ENCODE results near the gene HERC3. TPM values are rescaled to one million over a fixed set of nuclear protein-coding genes. Genes with fewer than 3 reads are reported as not detected.

Gene HERC3
- total RNA-seq, 1 experiment from 2014 or later = 16.9 TPM

DNA sequence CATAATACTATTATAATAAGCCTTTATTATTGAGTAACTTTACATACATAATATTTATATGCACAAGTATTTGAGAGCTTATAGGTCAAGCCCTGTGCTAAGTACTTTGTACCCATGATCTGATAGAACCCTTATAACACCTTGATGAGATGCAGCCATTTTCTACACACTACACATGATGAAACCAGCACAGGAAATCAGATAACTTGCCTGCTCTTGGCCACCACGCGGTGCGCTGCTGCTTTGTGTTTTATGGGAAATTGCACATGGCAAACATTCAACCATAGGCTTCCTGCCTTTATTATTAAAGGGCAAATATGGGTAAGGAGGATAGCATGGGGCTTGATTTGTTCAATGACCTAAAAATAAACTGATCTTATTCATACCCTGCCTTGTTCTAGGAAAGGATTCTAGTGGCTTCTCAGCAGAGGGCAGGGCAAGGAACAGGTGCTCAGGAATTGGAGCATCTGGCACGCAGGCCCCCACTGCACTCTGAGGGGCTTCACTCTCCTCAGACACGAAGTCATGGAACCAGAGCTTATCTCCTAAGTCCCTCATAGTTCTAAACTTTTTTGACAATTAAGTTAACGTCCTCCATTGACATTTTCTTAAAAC, 137.0 kb downstream of the HERC3 start:
- no peaks in the 10 kb centered on the region for H4K20me1 ChIP-seq (ENCODE audit: insufficient read depth)
- CTCF ChIA-PET = no interaction called here
- TF ChIP-seq, protein P1, sequence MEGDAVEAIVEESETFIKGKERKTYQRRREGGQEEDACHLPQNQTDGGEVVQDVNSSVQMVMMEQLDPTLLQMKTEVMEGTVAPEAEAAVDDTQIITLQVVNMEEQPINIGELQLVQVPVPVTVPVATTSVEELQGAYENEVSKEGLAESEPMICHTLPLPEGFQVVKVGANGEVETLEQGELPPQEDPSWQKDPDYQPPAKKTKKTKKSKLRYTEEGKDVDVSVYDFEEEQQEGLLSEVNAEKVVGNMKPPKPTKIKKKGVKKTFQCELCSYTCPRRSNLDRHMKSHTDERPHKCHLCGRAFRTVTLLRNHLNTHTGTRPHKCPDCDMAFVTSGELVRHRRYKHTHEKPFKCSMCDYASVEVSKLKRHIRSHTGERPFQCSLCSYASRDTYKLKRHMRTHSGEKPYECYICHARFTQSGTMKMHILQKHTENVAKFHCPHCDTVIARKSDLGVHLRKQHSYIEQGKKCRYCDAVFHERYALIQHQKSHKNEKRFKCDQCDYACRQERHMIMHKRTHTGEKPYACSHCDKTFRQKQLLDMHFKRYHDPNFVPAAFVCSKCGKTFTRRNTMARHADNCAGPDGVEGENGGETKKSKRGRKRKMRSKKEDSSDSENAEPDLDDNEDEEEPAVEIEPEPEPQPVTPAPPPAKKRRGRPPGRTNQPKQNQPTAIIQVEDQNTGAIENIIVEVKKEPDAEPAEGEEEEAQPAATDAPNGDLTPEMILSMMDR (conservative IDR thresholded peaks at IDR 0.05) = no peak
- no peak for TF ChIP-seq EZH2 (IDR thresholded peaks at IDR 0.05; ENCODE audit: low read depth)
- H3K4me2 ChIP-seq = no peak overlapping the region
- intact Hi-C loops (cut with micrococcal nuclease; ENCODE audit: unreplicated experiment) = no loop called here
- no peaks in the 10 kb centered on the region for H3K36me3 ChIP-seq (ENCODE audit: low read depth)
- no peak overlapping the region for H2AFZ ChIP-seq
- H3F3A ChIP-seq (ENCODE audit: insufficient read depth, low read depth) = no peaks in the 10 kb centered on the region
- H3K27me3 ChIP-seq (ENCODE audit: insufficient read depth, low read depth) = no peaks in the 10 kb centered on the region
- DNase-seq = no peak
- no peaks in the 10 kb centered on the region for H3K4me1 ChIP-seq (replicated peaks; ENCODE audit: insufficient read depth)
- no peaks in the 10 kb centered on the region for H3K9me2 ChIP-seq (ENCODE audit: insufficient read depth)
- no TSS peak for BruUV-seq (replicated peaks)
- no peak overlapping the region for H3K4me3 ChIP-seq
- no peak overlapping the region for H3K27ac ChIP-seq
- H3K79me2 ChIP-seq (ENCODE audit: low read depth) = no peaks in the 10 kb centered on the region
- POLR2A ChIA-PET (ENCODE audit: unreplicated experiment) = no interaction called here
- no peaks in the 10 kb centered on the region for H3K9me3 ChIP-seq (ENCODE audit: insufficient read depth, low read depth)

DNA sequence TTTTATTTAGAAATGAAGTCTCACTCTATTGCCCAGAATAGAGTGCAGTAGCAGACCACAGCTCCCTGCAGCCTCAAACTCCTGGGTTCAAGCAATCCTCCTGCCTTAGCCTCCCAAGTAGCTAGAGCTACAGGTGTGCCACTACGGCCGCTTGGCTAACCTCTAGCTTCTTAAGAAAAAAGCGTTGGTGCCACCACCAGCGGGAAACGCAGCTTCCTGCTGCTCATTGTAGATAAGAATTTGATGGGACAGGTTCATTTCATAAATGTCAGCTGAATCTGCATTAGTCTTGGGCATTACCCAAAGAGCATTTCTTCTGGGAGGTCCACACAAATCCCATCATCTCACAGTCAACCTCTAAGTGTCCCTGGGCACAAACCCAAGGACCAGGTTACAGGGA, 138.5 kb downstream of the HERC3 start:
- no TSS peak for BruUV-seq (replicated peaks)
- Histone ChIP-seq H3K9me2 (ENCODE audit: insufficient read depth) (no peaks in the 10 kb centered on the region), H3K36me3 (ENCODE audit: low read depth) (no peaks in the 10 kb centered on the region)

DNA sequence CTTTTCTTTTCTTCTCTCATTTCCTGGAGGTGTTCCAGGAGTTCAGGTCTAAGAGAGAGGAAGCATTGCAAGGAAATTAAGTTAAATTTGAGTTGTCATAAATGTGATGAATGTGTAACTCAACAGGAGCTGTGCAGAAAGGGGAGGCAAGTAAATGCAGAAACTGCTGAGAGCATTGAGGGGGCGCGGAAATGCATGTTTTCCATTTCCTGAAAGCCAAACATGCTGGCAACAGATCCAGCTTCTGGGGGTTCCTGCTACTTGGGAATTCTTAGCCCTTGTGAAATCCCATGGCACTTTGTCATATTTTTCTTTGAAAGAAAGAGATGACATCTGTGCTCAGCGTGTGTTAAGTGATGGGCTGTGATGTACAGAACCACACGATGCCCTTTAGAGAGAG, 139.1 kb downstream of the HERC3 start:
- POLR2A ChIA-PET (ENCODE audit: unreplicated experiment) = no interaction called here
- intact Hi-C loops (cut with micrococcal nuclease; ENCODE audit: unreplicated experiment) = no loop called here
- DNase-seq = no peak

More for the DNA sequence above, 138.5 kb downstream of the HERC3 start:
- Histone ChIP-seq H3K79me2 (ENCODE audit: low read depth) (no peaks in the 10 kb centered on the region), H3F3A (ENCODE audit: insufficient read depth, low read depth) (no peaks in the 10 kb centered on the region), H4K20me1 (ENCODE audit: insufficient read depth) (no peaks in the 10 kb centered on the region), H2AFZ (no peak overlapping the region), H3K9me3 (ENCODE audit: insufficient read depth, low read depth) (no peaks in the 10 kb centered on the region), H3K27me3 (ENCODE audit: insufficient read depth, low read depth) (no peaks in the 10 kb centered on the region), H3K4me2 (no peak overlapping the region), H3K4me3 (no peak overlapping the region), H3K27ac (no peak overlapping the region), H3K4me1 (replicated peaks; ENCODE audit: insufficient read depth) (no peaks in the 10 kb centered on the region)
- CTCF ChIA-PET = no interaction called here
- POLR2A ChIA-PET (ENCODE audit: unreplicated experiment) = no interaction called here
- TF ChIP-seq, protein P1 (conservative IDR thresholded peaks at IDR 0.05) = no peak
- no peak for TF ChIP-seq EZH2 (IDR thresholded peaks at IDR 0.05; ENCODE audit: low read depth)
- intact Hi-C loops (cut with micrococcal nuclease; ENCODE audit: unreplicated experiment) = no loop called here
- DNase-seq = no peak

More for the DNA sequence above, 139.1 kb downstream of the HERC3 start:
- Histone ChIP-seq H4K20me1 (ENCODE audit: insufficient read depth) (no peaks in the 10 kb centered on the region), H3K4me2 (no peak overlapping the region), H3K36me3 (ENCODE audit: low read depth) (no peaks in the 10 kb centered on the region), H3K9me2 (ENCODE audit: insufficient read depth) (no peaks in the 10 kb centered on the region), H3K79me2 (ENCODE audit: low read depth) (no peaks in the 10 kb centered on the region), H3K9me3 (ENCODE audit: insufficient read depth, low read depth) (no peaks in the 10 kb centered on the region), H3F3A (ENCODE audit: insufficient read depth, low read depth) (no peaks in the 10 kb centered on the region), H3K27me3 (ENCODE audit: insufficient read depth, low read depth) (no peaks in the 10 kb centered on the region), H3K4me3 (no peak overlapping the region), H2AFZ (no peak overlapping the region), H3K27ac (no peak overlapping the region), H3K4me1 (replicated peaks; ENCODE audit: insufficient read depth) (no peaks in the 10 kb centered on the region)
- no TSS peak for BruUV-seq (replicated peaks)
- TF ChIP-seq, protein P1 (conservative IDR thresholded peaks at IDR 0.05) = no peak
- TF ChIP-seq EZH2 (IDR thresholded peaks at IDR 0.05; ENCODE audit: low read depth) = no peak
- CTCF ChIA-PET = no interaction called here
